Embryonic facial prominence (tissue), 1 donor: ENCODE results near the gene COA5.

Source experiments
- DNase-seq: peaks from one replicate; pipeline ENCODE4 v3.0.0-alpha.2; 2016; ENCODE audit errors: extremely low spot score

Gene COA5, protein sequence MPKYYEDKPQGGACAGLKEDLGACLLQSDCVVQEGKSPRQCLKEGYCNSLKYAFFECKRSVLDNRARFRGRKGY

DNA sequence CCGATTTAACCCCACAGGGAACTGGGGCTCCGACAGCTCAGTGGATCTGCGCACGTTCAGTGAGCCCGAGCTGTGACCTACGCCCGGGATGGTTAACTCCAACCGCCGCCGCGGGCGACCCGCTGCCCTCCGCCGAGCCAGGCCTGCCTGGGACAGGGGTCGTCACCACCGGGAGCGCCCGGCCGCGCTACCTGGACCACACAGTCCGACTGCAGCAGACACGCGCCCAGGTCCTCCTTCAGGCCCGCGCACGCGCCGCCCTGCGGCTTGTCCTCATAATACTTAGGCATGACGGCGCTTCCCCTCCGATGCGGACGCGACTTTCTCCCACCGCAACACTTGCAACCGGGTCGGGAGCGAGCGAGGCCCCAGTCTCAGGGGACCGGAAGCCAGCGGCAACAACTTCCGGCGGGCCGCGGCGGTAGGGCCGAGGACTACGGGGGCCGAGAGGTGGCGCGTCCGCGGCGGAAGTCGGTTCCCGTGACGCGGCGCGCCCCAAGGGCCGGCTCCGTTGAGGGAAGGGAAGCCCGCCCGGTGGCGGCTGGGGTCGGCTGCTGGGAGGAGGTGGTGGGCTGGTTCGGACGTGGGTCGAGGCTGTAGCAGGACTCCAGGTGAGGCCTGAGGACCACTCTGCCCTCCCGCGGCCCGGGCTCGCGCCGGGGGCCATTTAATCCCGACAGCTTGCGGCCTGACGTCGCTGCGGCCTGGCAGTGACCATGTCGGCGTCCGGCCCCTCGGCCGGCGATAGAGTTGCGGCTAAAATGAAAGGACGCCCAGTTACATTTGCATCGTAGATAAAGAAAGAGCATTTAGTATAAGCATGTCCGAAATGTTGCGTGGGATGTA lies at the start of gene COA5, which contains the start of gene UNC50:
Gene COA5, minus strand, starts transcription at position 397 of the 846 bp plus-strand sequence. Its CDS starts 107 bp downstream, at position 290.
Gene UNC50, plus strand, starts transcription at position 474 of the 846 bp plus-strand sequence. CDS start 1,171 bp downstream, outside the sequence.
- peak; percentile 65 for DNase-seq

DNA sequence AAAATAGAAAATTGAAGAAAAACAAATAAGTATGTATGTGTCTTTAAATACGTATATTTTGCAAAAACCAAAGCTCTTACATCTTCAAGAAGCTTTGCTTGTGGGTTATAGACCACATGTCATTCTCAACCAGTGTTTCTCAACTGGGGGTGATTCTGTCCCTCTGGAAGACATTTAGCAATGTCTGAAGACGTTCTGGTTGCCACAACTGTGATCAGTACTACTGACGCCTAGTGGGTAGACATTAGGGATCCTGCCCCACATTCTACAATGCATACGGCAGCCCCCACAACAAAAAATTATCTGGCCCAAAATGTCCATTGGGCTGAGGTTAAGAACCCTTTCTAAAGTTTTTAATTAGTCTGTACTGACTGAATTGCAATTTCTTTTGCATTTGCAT lies 48.5 kb upstream of the COA5 start:
- DNase-seq, result no peak

DNA sequence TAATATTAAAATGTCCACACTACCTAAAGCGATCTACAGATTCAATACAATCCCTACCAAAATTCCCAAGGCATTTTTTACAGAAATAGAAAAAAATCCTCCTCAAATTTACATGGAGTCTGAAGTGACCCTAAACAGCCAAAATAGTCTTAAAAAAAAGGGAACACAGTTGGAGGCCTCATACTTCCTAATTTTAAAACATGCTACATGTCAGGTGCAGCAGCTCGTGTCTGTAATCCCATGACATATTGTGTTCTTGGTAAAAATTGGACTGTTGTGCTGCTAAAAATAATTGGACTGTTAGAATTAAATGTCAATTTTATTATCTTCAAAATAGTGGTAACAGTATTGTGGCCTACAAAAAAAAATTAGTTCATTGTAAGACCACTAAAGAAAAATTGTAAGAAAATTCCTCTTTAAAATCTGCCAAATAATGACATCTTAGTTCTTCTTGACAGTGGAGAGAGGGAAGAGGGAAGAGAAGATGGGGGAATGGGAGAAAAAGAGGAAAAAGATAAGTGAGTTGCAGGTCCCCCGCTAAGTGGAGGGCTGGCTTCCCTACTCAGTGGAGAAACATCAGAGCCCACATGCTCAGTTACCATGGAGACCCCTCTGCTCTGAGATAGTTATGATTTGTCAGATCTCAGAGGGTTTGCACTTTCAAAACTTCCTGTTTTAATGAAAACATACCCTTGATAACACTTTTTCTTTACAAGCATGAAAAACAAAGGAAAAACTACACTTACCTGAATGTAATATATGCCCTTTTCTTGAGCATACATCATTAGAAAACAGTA lies 46.6 kb upstream of the COA5 start:
- DNase-seq, result no peak

DNA sequence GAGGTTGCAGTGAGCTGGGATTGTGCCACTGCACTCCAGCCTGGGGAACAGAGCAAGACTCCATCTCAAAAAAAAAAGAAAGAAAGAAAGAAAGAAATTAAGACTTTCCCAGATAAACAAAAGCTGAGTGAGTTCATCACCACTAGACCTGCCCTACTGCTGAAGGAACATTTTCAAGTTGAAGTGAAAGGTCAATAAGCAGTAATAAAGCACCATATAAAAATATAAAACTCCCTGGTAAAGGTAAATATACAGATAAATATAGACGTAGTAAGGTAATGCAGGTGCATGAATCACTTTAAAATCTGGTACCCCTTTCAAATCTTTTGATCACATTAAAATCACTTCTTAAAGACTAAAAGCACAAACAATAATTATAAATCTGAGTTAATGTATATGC lies 42.7 kb upstream of the COA5 start:
- DNase-seq, result no peak

DNA sequence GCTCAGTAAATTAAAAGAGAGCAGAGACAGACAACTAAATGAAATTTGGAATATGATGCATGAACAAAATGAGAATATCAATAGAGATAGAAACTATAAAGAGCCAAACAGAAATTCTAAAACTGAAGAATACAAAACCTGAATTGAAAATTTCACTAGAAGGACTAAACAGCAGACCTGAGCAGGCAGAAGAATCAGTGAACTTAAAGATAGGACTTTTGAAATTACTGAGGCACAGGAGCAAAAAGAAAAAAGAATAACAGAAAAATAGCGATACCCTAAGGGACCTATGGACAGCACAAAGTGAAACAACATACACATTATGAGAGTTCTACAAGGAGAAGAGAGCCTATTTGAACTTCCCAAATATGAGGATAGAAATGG lies 41.7 kb upstream of the COA5 start:
- no peak for DNase-seq

DNA sequence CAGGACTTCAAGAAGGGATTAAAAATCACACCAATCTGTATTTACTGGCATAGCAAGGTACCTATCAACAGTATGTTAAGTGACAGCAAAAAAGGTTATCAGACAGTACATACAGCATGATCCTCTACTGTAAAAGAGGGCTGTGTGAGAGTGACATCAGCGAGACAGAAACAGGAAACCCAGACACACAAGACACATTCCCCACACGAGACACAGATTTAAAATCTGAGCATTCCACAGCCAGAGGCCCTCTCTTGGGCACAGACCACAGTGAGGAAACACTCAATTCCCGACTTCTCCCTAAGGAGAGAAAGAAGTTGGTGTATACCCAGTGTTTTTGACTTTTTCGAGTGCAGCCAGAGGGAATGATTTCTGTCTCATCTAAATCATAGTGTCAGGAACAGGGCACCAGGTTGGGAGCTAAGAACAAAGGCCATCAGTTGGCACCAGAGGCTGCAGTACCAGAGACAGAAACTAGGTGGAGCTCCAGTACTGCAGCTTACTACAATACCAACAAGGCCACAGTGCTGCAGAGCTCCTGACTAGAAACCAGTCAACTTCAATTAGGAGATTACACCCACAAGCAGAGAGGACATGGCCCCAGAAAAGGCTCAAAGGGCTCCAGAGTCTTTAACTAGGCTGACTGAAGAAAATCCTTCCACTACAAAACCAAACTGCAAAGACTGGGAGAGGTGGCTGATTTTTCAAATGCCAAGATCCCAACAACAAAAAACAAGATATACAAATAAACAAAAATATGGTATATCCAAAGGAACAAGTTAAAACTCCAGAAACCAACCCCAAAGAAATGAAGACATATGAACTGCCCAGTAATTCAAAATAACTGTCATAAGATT lies 41.1 kb upstream of the COA5 start:
- peak; percentile 63 for DNase-seq

DNA sequence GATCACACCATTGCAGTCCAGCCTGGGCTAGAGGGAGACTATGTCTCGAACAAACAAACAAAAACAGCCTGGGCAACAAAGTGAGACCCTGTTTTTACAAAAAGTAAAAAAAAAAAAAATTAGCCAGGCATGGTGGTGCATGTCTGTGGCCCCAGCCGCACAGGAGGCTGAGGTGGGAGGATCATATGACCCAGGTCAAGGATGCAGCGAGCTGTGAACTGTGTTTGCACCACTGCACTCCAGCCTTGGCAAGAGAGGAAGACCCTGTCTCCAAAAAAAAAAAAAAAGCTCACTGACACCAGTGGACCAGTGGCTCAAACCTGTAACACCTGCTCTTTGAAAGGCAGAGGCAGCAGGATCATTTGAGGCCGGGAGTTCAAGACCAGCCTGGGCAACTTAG lies 40.1 kb upstream of the COA5 start:
- DNase-seq, result no peak

DNA sequence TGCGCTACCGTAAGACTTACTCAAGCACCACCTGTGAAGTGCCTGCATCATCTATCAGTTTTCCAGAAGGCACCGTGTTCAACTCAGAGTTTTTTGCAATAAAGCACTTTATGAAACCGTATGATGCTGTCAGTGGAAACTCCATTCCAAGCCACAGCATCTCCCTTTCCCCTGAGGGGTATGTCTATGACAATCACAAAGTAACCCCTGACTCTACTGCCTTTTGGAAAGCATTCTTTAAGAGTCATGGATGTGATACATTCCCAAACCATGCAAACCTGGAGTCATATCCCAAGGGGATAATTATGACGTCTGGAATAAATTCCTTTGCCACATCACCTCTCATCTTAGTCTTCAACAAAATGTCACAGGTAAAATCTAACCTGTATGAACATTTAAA lies 39.3 kb upstream of the COA5 start:
- DNase-seq, result no peak

DNA sequence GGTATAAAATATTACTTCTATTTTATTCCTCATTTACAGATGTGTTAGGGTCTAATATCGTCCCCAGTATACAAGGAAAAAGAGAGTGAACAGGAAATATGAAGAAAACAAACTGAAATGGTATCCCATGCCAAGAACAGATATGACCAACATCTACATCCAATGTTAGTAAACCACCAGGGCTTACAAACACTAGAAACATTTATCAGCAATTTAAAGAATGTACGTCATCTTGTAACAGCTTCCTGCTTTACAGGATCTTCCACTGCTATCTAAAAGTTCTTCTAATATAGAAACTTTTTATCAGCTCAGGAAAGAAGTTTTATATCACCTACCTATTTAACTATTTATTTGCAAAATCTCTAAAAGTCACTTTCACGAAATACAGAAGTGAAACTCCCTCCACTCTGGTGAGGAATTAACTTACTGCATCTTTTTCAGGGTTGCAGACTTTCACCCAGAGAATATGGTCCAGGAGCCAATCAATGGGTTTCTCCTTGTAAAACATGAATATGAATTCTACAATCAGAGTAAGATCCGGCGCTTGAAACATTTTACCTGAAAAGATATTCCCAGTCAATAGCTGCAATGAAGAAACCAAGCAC lies 35.3 kb upstream of the COA5 start:
- DNase-seq, result no peak

DNA sequence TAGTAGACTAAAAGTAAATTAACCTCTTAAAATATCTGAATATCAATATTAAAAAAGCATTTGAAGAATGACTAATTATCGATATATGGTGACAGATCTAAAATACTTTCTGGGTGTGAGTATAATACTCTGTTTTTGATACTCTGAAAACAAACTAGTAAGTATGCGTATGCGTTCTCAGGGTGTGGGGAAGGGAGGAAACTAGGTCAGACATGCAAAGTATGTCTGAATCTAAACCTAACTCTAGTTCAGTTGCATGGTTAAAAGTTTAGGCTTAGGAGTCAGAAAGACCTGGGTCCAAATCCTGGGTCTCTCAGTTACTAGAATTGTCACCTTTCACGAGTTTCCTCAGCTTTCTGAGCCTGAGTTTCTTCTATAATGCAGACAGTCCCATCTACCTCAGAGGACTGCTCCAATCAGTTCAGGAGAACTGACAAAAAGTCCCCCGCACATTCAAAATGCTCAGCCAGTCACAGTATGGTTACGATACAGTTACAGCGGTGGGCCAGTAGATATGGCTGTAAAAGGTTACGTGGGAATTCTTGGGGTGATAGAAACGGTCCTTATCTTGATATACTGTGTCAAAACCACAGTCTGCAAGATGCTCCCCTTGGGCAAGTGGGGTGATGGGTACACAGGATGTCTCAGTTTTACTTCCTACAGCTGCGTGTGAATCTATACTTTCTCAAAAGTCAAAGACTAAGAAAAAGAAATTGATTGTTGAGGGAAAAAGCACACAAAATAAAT lies 29.3 kb upstream of the COA5 start:
- DNase-seq, result no peak

DNA sequence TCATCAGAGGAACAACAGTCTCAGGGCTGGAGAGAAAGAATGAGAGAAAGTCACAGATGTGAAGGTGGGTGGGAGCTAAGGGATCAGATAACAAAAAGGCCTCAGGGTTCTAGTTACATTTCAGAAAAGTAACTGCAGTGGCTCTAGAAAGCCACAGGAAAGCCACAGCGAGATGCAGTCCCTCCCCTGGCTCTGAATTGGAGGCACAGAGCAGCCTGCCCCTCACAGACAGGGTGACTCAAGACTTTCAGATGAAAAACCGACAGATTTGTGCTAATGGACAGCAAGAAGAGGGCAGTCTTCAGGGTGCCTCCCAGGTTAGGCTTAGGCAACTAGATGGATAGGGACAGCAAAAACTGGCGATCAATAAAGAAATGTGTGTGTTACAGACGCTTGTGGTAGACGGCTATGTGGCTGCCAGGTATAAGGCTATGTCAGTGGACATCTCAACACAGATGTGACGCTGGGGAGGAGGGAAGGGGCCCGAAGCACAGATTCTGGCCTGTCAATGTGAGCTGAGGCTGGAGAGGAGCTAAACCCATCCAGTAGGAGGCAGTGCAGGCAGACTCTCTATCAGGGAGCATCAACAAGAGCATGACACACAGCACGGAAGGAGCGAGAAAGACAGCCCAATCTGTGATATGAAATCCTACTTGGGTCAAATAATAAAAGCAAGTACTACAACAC lies 26.2 kb upstream of the COA5 start:
- no peak for DNase-seq

DNA sequence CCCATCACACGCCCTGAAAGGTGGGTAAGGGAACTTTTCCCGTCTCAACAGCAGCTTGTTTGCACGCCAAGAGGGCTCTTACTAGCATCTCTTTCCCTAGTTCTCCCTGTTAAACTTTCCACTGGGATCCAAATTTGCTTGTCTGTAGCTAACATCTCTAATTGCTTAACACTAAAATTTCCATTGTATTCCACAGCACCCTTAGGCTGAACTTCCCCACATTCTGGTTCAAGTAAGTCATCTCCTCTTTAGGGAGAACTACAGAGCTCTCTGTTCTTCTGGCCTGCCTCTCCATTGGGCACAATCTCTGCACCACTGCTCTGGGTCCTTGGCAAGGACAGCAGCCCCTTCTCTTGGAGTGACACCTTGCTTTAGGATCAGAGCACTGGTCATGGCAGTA lies 24.0 kb upstream of the COA5 start:
- DNase-seq, result no peak

DNA sequence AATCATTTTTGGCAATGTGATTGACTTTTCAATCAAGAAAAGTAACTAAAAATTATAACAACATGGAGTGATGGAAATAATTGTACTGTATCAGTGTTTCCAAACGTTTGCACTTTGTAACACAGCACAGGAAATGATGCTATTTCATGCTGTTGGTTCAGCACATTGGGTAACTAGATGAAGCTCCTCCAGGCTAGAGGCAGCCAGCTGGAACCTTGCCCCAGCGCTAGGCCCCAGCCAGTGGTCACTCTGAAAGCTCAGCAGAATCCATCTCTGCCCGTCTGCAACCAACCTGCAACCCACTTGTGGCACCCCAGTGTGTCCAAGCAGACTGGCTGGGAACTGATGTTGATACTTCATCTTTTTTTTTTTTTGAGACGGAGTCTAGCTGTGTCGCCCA lies 15.3 kb upstream of the COA5 start:
- DNase-seq, result no peak

DNA sequence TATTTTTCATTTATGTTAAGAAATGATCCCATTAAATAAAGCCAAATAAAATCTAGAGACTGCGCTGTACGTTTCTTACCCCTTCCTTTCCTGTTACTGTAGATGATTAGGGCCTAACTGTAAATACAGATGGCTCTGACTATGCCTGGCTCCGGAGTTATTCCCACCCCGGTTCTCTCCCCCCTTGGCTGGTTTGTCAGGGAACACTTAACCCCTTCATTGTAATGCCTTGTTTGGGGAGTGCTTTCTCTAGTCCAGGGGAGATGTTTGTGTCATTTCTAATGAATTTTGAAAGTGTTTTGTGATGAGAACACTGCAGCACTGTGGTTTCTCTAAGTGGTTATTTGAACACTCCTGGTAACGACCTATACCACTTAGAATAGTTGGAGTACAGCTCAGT lies 8.8 kb upstream of the COA5 start:
- no peak for DNase-seq

DNA sequence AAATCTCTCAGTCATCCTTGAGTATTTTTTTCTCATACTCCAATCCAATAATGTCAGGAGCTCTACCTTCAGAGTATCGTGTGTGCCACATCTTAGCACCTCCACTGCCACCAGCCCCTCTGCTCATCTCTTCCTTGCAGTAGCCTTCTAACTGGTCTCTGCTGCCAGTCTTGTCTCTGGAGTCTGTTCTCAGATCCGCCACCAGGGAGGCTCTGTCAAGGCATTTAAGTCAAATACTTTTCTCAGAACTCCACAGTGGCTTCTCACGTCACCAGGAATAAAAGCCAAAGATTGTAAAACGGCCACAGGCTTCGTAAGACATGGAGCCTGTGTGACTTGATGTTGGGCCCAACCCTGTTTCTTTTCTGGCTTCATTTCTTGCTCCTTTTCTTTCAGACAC lies 7.2 kb upstream of the COA5 start:
- DNase-seq, result no peak

DNA sequence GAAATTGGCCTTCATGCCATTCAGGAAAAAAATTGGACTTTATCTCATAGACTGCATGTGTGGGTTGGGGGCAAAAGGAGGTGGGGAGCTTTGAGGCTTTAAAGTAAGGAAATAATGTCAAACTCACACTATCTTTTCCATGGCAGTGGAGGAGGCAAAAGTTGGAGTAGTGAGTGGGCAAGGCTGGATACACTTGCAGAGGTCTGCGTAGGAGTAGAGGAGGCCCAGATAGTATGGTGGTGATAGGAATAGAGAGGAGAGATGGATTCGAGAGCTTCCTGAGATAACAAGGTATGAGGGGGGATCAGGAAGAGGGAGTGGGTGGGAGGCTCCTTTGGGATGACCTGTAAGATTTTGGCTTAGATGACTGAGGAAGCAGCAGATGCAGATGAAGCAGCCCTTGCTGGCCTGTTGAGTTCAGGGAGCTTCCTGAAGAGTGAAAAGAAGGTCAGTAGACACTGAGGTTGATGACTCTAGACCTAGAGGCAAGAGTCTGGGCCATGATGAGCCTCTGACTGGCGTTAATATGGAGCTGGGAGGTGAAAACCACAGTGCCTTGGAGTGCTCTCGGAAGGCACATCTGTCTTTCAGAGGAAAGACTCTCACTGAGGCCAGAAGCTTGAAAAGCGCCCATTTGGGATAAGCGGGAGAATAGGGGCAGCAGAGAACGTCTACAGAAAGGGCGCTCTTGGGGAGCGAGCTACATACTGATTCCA lies 5.9 kb upstream of the COA5 start:
- DNase-seq, result no peak

DNA sequence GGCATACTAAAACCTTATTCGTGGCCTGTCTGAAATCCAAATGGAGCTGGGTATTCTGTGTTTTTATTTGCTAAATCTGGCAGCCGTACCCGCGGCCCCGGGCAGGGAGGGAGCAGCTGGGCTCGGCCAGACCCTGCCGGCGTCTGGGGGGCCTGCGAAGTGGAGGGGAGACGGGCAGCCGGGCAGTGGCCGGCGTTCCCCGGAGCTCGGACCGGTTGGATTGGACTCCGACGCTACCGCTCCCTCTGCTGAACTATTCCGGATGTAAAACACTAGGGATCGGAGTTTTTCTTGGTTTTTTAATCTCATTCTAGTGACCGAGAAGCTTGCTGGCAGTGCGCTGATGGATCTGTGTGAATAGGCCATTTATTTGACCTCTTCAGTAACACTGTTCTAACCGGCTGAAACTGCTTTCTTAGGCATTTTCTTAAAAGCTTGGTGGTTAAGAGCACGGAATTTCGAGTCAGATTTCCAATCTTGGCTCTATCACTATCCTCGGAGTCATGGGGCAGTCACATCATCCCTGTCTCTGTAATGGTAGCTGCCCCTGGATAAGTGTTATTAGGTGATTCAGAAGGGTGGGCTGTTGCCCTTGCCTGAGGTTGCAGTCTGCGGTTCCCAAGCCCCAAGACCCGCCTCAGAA lies 771 bp upstream of the COA5 start:
- no peak for DNase-seq

DNA sequence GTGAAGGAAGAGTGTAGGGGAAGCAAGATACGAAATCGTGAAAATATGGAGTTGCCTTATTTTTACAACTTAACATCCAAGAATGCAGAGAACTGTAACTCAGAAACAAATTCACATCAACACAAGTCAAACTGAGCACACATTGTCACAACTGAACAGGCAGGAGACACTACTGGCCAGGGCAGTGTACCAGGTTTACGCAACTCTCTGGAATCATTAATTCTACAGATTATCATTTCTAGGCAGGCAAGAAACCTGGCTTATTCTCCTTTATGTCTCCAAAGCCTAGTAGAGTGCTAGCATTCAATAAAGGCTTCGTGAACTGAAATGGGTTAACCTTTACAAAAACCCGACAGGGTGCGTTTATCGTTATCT lies 584 bp downstream of the COA5 start:
- DNase-seq, result no peak

DNA sequence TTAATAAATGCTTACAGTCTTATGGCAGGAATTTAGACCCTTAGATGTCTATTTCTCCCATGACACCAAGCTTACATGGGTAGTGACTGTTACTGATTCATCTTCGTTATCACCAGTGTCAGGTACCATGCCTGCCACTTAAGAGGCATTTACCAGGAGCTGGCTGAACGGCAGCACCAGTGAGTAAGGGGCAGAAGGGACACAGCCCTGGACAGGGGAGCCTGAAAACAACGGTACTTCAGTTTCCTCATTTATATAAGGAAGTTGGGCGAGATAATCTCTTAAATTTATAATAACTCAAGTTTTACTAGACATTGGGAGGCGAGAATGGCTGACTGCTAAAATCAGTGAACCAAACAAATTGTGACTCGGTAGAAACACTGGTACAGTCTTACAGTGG lies 1.2 kb downstream of the COA5 start:
- DNase-seq, result no peak
